IPS DF 6.9 (cell line): ENCODE results near the gene DUSP22.

ENCODE experiments used
- DNase-seq: peaks from one replicate; pipeline ENCODE4 v3.0.0-alpha.2; 2013; ENCODE audit warnings: low read depth, low spot score
- H3K27ac ChIP-seq: one replicate; pipeline ENCODE4 v1.5.1; 2013; ENCODE audit warnings: low read length, control low read depth
- H3K27me3 ChIP-seq: 2 replicates; pipeline ENCODE4 v1.6.1; 2013; ENCODE audit warnings: mild to moderate bottlenecking, low read length; ENCODE audit not compliant: control insufficient read depth, insufficient read depth
- H3K36me3 ChIP-seq: 2 replicates; pipeline ENCODE4 v1.6.1; 2013; ENCODE audit warnings: low read length; ENCODE audit not compliant: control insufficient read depth, insufficient read depth
- H3K4me1 ChIP-seq: 2 replicates; pipeline ENCODE4 v1.6.1; 2013; ENCODE audit warnings: low read length; ENCODE audit not compliant: control insufficient read depth, insufficient read depth
- H3K4me3 ChIP-seq: 2 replicates; pipeline ENCODE4 v1.5.1; 2013; ENCODE audit warnings: mild to moderate bottlenecking, low read length
- H3K9me3 ChIP-seq: 2 replicates; pipeline ENCODE4 v1.6.1; 2013; ENCODE audit warnings: low read length, inconsistent platforms; ENCODE audit not compliant: control insufficient read depth, insufficient read depth
- WGBS: extraction: QIAGEN DNeasy Blood & Tissue Kit; methylation state at CpG from one replicate; pipeline ENCODE4 v1.1.7; 2013; ENCODE audit warnings: mixed read lengths, missing lambda C conversion rate; ENCODE audit not compliant: insufficient read length, insufficient coverage; 5-methylcytosine and 5-hydroxymethylcytosine counted together

DUSP22 gene

GRCh38 chr6:340991-341827 lies 48.9 kb downstream of the DUSP22 start:
- DNase-seq = no peak
- Histone ChIP-seq H3K36me3 (no peaks in the 10 kb centered on the region), H3K4me3 (no peak overlapping the region), H3K27me3 (no peaks in the 10 kb centered on the region), H3K4me1 (no peaks in the 10 kb centered on the region), H3K9me3 (no peaks in the 10 kb centered on the region), H3K27ac (no peak overlapping the region)
- WGBS = no CpG with 5 or more reads among the region's 33 CpGs

GRCh38 chr6:341914-342831 lies 49.9 kb downstream of the DUSP22 start:
- no peaks in the 10 kb centered on the region for H3K27me3 ChIP-seq
- H3K9me3 ChIP-seq = no peaks in the 10 kb centered on the region
- no peak for DNase-seq
- H3K27ac ChIP-seq = no peak overlapping the region
- H3K4me3 ChIP-seq = no peak overlapping the region
- no peaks in the 10 kb centered on the region for H3K4me1 ChIP-seq
- no peaks in the 10 kb centered on the region for H3K36me3 ChIP-seq
- WGBS = no CpG with 5 or more reads among the region's 16 CpGs

- WGBS = no CpG with 5 or more reads among the region's 8 CpGs
- Histone ChIP-seq H3K4me1 (no peaks in the 10 kb centered on the region), H3K9me3 (no peaks in the 10 kb centered on the region), H3K27ac (no peak overlapping the region), H3K27me3 (no peaks in the 10 kb centered on the region), H3K36me3 (no peaks in the 10 kb centered on the region), H3K4me3 (no peak overlapping the region)
- DNase-seq = no peak
These were observed 50.5 kb downstream of the DUSP22 start for GRCh38 chr6:342832-343179.

GRCh38 chr6:343226-343935 lies 51.1 kb downstream of the DUSP22 start:
- no peaks in the 10 kb centered on the region for H3K4me1 ChIP-seq
- no CpG with 5 or more reads among the region's 10 CpGs for WGBS
- no peaks in the 10 kb centered on the region for H3K9me3 ChIP-seq

GRCh38 chr6:343960-344815 lies 51.9 kb downstream of the DUSP22 start:
- no peak overlapping the region for H3K27ac ChIP-seq
- no CpG with 5 or more reads among the region's 20 CpGs for whole genome bisulfite sequencing
- H3K4me1 ChIP-seq = no peaks in the 10 kb centered on the region
- H3K4me3 ChIP-seq = no peak overlapping the region
- H3K36me3 ChIP-seq = no peaks in the 10 kb centered on the region
- H3K9me3 ChIP-seq = no peaks in the 10 kb centered on the region
- DNase-seq = no peak
- no peaks in the 10 kb centered on the region for H3K27me3 ChIP-seq

More at GRCh38 chr6:343226-343935, 51.1 kb downstream of the DUSP22 start:
- Histone ChIP-seq H3K27me3 (no peaks in the 10 kb centered on the region), H3K27ac (no peak overlapping the region), H3K4me3 (no peak overlapping the region), H3K36me3 (no peaks in the 10 kb centered on the region)
- DNase-seq = no peak

GRCh38 chr6:344816-345340 lies 52.6 kb downstream of the DUSP22 start:
- Histone ChIP-seq H3K27me3 (no peaks in the 10 kb centered on the region), H3K4me1 (no peaks in the 10 kb centered on the region), H3K4me3 (no peak overlapping the region), H3K9me3 (no peaks in the 10 kb centered on the region), H3K36me3 (no peaks in the 10 kb centered on the region), H3K27ac (no peak overlapping the region)
- DNase-seq = no peak
- WGBS = no CpG with 5 or more reads among the region's 8 CpGs

GRCh38 chr6:345747-346385 lies 53.6 kb downstream of the DUSP22 start:
- no peaks in the 10 kb centered on the region for H3K36me3 ChIP-seq
- DNase-seq = no peak
- no peak overlapping the region for H3K27ac ChIP-seq
- H3K27me3 ChIP-seq = no peaks in the 10 kb centered on the region
- H3K9me3 ChIP-seq = no peaks in the 10 kb centered on the region
- WGBS = no CpG with 5 or more reads among the region's 17 CpGs
- H3K4me3 ChIP-seq = no peak overlapping the region
- H3K4me1 ChIP-seq = no peaks in the 10 kb centered on the region

- peaks cover 1% of the 10 kb centered on the region; the same call in 1 of the 2 replicates for H3K4me1 ChIP-seq
- H3K9me3 ChIP-seq = no peaks in the 10 kb centered on the region
- no peak overlapping the region for H3K27ac ChIP-seq
- DNase-seq = no peak
- H3K4me3 ChIP-seq = no peak overlapping the region
- H3K36me3 ChIP-seq = no peaks in the 10 kb centered on the region
- no peaks in the 10 kb centered on the region for H3K27me3 ChIP-seq
- WGBS = no CpG with 5 or more reads among the region's 10 CpGs
These were observed 54.2 kb downstream of the DUSP22 start for GRCh38 chr6:346386-347030.

- Histone ChIP-seq H3K27me3 (no peaks in the 10 kb centered on the region), H3K4me1 (peaks cover 2% of the 10 kb centered on the region; the same call in 1 of the 2 replicates)
- WGBS = no CpG with 5 or more reads among the region's 4 CpGs
These were observed 54.9 kb downstream of the DUSP22 start for GRCh38 chr6:347232-347631.

More at GRCh38 chr6:347232-347631, 54.9 kb downstream of the DUSP22 start:
- DNase-seq = no peak
- Histone ChIP-seq H3K9me3 (no peaks in the 10 kb centered on the region), H3K4me3 (no peak overlapping the region), H3K36me3 (no peaks in the 10 kb centered on the region), H3K27ac (no peak overlapping the region)
